AG08395 (cell line): ENCODE measurements around the gene ZNF516.

ENCODE experiments used
- DNase-seq: peaks from one replicate; pipeline ENCODE4 v3.0.0; 2012; ENCODE audit warnings: mixed read lengths, low spot score

The ZNF516 gene

GRCh38 chr18:76441668-76442412 is 53.2 kb downstream of the ZNF516 start:
- DNase-seq, result no peak

- no peak for DNase-seq
These were observed 53.9 kb downstream of the ZNF516 start for GRCh38 chr18:76441002-76441667.

- DNase-seq, result no peak
These were observed 57.1 kb downstream of the ZNF516 start for GRCh38 chr18:76437910-76438309.

GRCh38 chr18:76437011-76437410 is 58.0 kb downstream of the ZNF516 start:
- no peak for DNase-seq

GRCh38 chr18:76436342-76436741 is 58.7 kb downstream of the ZNF516 start:
- DNase-seq, result no peak

- DNase-seq, result no peak
These were observed 59.6 kb downstream of the ZNF516 start for GRCh38 chr18:76435316-76435989.

GRCh38 chr18:76434452-76434851 is 60.6 kb downstream of the ZNF516 start:
- DNase-seq, result no peak

GRCh38 chr18:76433788-76434187 is 61.3 kb downstream of the ZNF516 start:
- no peak for DNase-seq

GRCh38 chr18:76432970-76433767 is 61.9 kb downstream of the ZNF516 start:
- DNase-seq, result no peak

- DNase-seq, result no peak
These were observed 62.7 kb downstream of the ZNF516 start for GRCh38 chr18:76432274-76432755.

- no peak for DNase-seq
These were observed 63.4 kb downstream of the ZNF516 start for GRCh38 chr18:76431437-76432273.

GRCh38 chr18:76430636-76431035 is 64.4 kb downstream of the ZNF516 start:
- no peak for DNase-seq

- no peak for DNase-seq
These were observed 65.5 kb downstream of the ZNF516 start for GRCh38 chr18:76429262-76430126.

GRCh38 chr18:76428396-76429261 is 66.4 kb downstream of the ZNF516 start:
- no peak for DNase-seq

- DNase-seq, result peak; percentile 72
These were observed 68.2 kb downstream of the ZNF516 start for GRCh38 chr18:76426737-76427305.

GRCh38 chr18:76425146-76426131 is 69.6 kb downstream of the ZNF516 start:
- peak; percentile 76 for DNase-seq

- no peak for DNase-seq
These were observed 72.2 kb downstream of the ZNF516 start for GRCh38 chr18:76422838-76423237.

- DNase-seq, result no peak
These were observed 72.9 kb downstream of the ZNF516 start for GRCh38 chr18:76422121-76422520.
